HG02763 (cell line): ENCODE results near the gene RSF1.

Experiments used
- ATAC-seq: cut with Tn5 transposase; IDR thresholded peaks from one replicate; pipeline ENCODE4 v1.9.1; 2021; ENCODE audit warnings: mild to moderate bottlenecking, moderate library complexity; ENCODE audit not compliant: unreplicated experiment

The RSF1 gene

DNA sequence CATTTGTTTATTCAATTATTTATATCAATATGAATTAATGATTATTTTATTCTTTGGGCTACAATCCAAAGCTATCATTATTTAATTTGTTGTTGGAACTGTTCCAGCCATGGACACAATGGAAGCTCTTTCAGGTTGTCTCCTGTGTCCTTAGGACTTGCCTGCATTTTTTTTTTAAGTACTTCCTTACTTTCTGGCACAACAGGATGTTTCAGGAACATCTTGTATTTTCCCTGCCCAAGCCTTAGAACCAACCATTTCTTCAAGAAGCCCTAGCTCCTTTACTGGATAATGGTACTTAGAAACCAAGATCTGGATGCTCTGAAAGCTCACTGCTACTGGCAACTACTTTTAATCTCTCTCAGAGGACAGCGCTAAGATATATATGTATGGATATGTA, 125.1 kb downstream of the RSF1 start:
- no peak for ATAC-seq

DNA sequence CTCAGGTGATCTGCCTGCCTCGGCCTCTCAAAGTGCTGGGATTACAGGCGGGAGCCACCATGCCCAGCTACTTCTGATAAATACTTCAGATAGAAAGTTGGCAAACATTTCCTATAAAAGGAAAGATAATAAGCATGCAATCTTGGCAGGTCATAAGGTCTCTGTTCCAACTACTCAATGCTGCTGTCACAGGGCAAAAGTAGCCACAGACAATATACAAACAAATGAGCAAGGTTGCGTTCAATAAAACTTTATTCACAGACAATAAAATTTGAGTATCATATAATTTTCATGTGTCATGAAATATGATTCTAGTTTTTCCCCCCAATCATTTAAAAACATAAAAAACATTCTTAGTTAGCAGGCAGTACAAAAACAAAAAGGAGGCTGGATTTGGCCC, 129.9 kb downstream of the RSF1 start:
- ATAC-seq: no peak

GRCh38 chr11:77687088-77687487, 133.4 kb downstream of the RSF1 start:
- no peak for ATAC-seq

- ATAC-seq: no peak
Measured at GRCh38 chr11:77677138-77677537, 143.4 kb downstream of the RSF1 start.

DNA sequence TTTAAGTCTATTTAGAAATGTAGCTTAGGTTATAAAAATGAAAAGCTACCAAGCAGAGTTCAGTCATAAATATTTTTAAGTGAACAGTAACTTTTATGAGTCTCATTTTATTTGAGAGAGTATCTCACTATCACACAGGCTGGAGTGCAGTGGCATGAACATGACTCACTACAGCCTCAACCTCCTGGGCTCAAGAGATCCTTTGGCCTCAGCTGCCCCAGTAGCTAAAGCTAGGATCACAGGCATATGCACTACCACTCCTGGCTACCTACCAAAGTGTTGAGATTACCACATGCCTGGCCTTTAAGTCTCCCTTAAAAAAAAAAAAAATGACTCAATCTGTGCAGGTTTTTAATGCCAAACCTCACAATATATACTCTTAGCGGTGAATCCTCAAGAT, 148.3 kb downstream of the RSF1 start:
- no peak for ATAC-seq

DNA sequence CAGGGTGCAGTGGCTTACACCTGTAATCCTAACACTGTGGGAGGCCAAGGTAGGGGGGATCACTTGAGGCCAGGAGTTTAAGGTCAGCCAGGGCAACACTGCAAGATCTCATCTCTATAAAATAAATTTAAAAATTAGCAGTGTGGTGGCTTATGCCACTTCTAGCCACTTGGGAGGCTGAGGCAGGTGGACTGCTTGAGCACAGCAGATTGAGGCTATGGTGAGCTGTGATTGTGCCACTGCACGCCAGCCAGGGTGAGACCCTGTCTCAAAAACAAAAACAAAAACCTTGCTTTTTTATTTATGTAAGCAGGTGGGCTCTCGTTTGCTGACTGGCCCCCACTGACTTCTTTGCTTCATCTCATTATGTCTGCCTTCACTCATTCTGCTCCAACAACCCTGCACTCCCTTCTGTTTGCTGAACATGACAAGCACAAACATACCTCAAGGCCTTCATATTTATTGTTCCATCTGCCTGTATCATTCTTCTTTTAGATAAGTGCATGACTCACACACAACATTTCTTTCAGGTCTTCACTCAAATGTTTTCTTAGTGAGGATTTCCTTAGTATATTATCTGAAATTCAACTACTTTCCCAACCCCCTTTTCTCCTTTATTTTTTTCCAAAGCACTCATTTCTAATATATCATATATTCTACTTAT, 150.5 kb downstream of the RSF1 start:
- ATAC-seq: no peak

DNA sequence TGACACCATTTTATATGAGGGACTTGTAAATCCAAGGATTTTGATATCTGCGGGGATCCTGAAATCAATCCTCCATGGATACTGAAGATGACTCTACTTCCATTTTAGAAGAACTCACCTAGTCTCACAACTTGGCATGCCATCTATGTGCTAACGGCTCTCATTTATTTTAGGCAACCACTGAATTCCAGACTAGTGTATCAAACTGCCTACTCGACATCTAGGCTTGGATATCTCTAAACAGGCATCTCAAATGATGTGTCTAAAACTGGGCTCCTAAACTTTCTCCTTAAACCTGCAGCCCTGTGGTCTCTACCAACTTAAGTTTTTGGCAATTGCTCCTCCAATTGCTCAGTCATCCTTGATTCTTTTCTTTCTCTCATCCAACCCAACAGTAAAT, 151.8 kb downstream of the RSF1 start:
- no peak for ATAC-seq

- no peak for ATAC-seq
Measured at GRCh38 chr11:77665240-77665965, 155.1 kb downstream of the RSF1 start.

GRCh38 chr11:77661670-77662069, 158.9 kb downstream of the RSF1 start:
- ATAC-seq: no peak

- ATAC-seq: no peak
Measured at GRCh38 chr11:77660947-77661346, 159.6 kb downstream of the RSF1 start.

DNA sequence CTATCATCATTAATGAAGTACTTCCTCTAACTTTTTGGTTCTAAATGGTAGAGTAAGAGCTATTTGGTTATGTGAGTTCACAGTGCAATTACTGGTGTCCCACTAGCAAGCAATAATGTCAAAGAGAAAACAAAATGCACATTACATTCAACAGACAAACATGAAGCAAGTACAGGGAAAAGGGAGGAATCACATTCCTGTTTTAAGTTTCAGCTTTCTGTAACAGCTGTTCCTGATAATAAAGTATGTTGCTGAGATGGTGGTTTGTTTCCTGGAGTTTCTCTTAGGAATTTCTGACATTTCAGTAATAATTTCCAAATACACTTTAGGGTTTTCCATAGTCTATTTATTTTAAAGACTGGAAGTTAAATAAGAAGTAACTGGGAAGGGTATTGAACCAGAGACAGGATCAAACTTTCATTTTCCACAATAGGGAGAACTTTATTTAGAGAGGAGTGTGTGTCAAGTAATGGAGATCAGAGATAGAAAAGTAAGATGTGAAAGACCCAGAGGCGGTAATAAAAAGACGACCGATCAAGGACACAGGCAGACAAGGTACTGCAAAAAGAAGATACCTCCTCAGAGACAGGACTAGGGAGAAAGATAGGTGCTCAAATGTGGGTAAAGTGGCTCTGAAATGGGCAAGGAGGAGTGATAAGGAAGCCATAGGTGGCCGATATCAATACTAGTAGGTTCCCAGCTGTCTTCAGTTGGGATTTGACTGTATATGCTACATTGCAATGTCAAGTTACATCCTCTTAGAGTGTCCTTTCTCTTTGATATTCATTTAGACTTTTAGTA, 162.1 kb downstream of the RSF1 start:
- no peak for ATAC-seq

DNA sequence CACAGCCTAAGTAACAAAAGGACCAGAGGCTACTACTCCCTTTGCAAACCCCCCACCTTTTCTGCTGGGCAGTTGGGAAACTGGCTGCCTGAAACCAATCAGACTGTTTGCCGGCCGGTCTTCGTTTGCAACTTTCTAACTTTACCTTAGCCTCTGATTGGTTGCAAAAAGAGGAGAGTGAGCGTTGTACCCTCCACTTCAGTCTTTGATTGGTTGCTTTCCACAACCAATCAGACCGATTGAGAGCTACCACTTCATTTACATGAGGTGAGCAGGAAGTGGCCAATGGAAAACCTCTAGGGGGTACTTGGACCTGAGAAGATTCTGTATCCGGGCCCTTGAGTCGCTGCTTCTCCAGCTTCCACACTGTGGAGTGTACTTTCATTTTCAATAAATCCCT, 164.2 kb downstream of the RSF1 start:
- ATAC-seq: no peak

- ATAC-seq: no peak
Measured at GRCh38 chr11:77654770-77655434, 165.6 kb downstream of the RSF1 start.

DNA sequence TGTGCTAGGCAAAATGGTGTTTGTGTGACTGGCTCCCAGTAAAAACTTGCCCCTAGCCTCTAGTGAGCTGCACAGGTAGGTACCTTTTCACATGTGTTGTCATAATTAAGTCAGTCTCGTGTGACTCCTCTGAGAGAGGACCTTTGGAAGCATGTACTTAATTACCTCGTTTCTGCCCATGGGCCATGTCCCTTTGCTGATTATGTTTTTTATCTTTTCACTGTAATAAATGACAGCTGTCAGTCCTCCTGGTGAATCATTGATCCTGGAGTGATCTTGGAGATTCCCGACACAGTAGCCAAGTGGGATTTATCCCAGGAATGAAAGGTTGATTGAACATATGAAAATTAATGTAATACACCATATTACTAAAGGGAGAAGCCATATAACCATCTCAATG, 170.4 kb downstream of the RSF1 start:
- ATAC-seq: no peak

DNA sequence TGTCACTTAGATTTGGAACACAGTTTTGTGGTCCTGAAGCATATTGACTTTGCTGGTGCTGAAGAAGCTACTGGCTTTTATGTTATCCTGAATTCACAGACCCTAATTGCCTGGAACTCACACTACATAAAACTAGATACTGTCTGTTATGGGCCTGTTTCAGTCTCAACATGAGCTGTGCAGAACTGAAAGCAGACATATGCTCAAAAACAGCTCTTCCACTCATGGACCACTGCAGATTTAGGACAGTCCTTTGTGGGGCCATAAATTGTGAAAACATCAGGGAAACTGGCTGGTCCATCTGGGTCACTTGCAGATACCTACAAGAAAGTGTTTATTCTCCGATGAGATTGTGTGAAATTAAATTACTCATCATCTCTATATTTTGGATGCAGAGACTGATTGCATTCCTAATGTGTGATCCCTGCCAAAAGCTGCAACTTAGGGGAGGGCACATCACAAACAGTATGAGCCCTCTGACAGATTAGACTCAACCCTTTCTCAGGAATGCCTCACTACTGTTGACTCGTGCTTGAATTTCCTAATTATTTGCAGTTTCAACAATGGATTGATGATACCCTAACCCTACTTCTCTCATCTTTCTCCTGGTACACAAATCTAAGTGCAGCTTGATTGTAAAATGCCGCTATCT, 172.7 kb downstream of the RSF1 start:
- ATAC-seq: no peak

DNA sequence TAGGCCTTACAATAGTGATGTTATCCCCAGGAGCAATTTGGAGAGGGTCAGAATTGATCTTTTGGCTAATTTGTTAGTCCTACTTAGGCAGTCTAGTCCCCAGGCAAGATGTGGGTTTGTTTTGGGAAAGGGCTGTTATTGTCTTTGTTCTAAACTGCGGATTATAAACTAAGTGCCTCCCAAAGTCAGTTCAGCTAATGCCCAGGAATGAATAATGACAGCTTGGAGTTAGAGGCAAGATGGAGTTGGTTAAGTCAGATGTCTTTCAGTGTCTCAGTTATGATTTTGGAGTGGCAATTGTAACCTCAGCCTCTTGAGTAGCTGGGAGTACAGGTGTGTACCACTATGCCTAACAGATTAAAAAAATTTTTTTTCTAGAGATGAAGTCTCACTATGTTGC, 175.6 kb downstream of the RSF1 start:
- ATAC-seq: no peak

GRCh38 chr11:77642228-77642627, 178.3 kb downstream of the RSF1 start:
- ATAC-seq: no peak

DNA sequence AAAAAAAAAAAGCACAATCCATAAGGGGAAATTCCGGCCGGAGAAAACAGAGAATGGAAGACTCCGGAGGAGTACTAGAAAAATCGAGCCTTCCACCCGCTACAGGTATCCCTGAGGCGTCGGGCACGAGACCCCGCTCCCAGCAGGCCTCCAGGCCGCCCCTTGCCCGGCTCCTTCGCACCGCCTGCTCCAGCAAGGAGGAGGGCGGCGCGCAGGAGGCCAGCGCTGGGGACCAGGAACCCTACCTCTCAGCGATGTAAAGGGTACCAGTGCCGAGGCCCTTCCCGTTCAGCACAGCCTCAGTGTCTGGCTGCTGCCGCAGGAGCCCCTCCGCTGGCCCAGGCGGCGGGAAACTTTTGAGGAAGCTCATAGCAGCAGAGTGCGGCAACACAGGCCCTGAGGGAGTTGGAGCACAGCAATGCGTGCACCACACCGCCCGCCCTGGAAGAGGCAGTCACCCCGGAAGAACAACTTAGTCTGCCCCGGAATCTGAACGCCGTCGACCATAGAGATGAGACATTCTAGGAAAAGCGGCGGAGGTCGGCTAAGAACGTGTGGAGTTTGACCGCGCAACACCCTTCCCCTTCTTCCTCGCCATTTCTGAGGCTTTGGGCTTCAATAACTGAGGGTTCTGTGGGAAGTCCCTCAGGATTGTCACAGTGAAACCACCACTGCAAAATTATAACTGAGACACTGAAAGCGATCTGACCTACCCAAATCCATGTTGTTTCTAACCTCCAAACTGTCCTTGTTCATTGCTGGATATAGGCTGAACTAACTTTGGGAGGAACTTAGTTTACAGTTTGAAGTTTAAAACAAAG, 183.0 kb downstream of the RSF1 start, which contains the start of gene CLNS1A:
CLNS1A (minus strand) TSS at position 450 of the 821 bp plus-strand sequence; CDS start at position 370, 80 bp downstream.
- ATAC-seq: peak; percentile 93

DNA sequence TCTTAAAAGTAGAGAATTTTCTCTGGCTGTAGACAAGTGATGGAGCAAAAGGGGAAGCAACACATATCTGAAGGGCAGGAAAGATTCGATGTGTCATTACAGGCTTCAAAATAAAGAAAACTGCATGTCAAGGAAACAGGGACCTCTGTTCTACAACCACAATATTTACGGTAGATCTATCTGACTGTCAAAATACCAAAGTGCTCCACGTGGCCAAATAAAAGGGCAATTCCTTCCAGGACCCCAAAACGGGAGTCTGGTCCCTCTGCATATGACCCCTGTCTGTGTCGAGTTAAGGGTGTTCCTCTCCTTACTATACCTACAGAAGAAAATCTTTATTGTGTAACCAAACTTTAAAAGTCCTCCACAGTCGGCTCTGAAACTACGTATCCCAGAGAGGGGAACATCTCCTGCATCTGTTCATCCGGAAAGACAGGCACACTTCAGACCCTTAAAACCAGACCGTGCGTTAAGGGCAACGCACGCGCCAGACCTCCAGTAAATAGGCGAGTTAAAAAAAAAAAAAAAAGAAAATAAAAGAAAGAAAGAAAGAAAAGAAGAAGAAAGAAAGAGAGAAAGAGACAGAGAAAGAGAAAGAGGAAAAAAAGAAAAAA, 183.7 kb downstream of the RSF1 start:
- ATAC-seq: no peak
